ENCODE data around the gene TEX26.
"Not testable (repeated sequence)": the region's sequence is repeated elsewhere in the genome, so short reads cannot be mapped to it uniquely, and the experiment has no call there.

TEX26 gene

GRCh38 chr13:30907121-30907861 is 25.2 kb upstream of the TEX26 start:
- H3K4me3 Mint-ChIP-seq: no peak overlapping the region
- H3K36me3 Mint-ChIP-seq: no peaks in the 10 kb centered on the region

GRCh38 chr13:30908416-30908980 is 24.0 kb upstream of the TEX26 start:
- Mint-ChIP-seq H3K27me3 (peaks cover 42 to 54% of the 10 kb centered on the region in 2 donors), H3K9me3 (no peaks in the 10 kb centered on the region), H3K4me1 (peaks cover 8 to 16% of the 10 kb centered on the region in 2 donors), H3K27ac (no peak overlapping the region), H3K4me3 (no peak overlapping the region), H3K36me3 (no peaks in the 10 kb centered on the region)
- ATAC-seq (replicated peaks) (no peak), DNase-seq (no peak)

More at GRCh38 chr13:30907121-30907861, 25.2 kb upstream of the TEX26 start:
- DNase-seq (no peak), ATAC-seq (replicated peaks) (no peak)
- H3K4me1 Mint-ChIP-seq: peaks cover 8 to 16% of the 10 kb centered on the region in 2 donors
- no peaks in the 10 kb centered on the region for H3K9me3 Mint-ChIP-seq
- no peak overlapping the region for H3K27ac Mint-ChIP-seq
- H3K27me3 Mint-ChIP-seq: peaks cover 46 to 54% of the 10 kb centered on the region in 2 donors

- Mint-ChIP-seq H3K36me3 (no peaks in the 10 kb centered on the region), H3K4me3 (no peak overlapping the region), H3K9me3 (no peaks in the 10 kb centered on the region), H3K27me3 (peaks cover 33 to 43% of the 10 kb centered on the region in 2 donors), H3K27ac (no peak overlapping the region), H3K4me1 (peaks cover 5 to 16% of the 10 kb centered on the region in 2 donors)
- ATAC-seq (replicated peaks): no peak
- DNase-seq: no peak
These were observed 21.8 kb upstream of the TEX26 start for GRCh38 chr13:30910676-30911075.

GRCh38 chr13:30915691-30916541 is 16.5 kb upstream of the TEX26 start:
- H3K4me3 Mint-ChIP-seq: no peak overlapping the region
- no peaks in the 10 kb centered on the region for H3K4me1 Mint-ChIP-seq
- DNase-seq: no peak
- ATAC-seq (replicated peaks): no peak
- H3K9me3 Mint-ChIP-seq: no peaks in the 10 kb centered on the region
- H3K36me3 Mint-ChIP-seq: no peaks in the 10 kb centered on the region
- no peak overlapping the region for H3K27ac Mint-ChIP-seq
- H3K27me3 Mint-ChIP-seq: peaks cover 30 to 34% of the 10 kb centered on the region in 2 donors

GRCh38 chr13:30916991-30917390 is 15.5 kb upstream of the TEX26 start:
- no peak overlapping the region for H3K27ac Mint-ChIP-seq
- no peaks in the 10 kb centered on the region for H3K9me3 Mint-ChIP-seq
- DNase-seq (no peak), ATAC-seq (replicated peaks) (no peak)
- H3K4me3 Mint-ChIP-seq: no peak overlapping the region
- H3K36me3 Mint-ChIP-seq: no peaks in the 10 kb centered on the region
- no peaks in the 10 kb centered on the region for H3K4me1 Mint-ChIP-seq
- peaks cover 25 to 33% of the 10 kb centered on the region in 2 donors for H3K27me3 Mint-ChIP-seq

- DNase-seq (no peak), ATAC-seq (replicated peaks) (no peak)
- Mint-ChIP-seq H3K27me3 (peaks cover 29 to 41% of the 10 kb centered on the region in 2 donors), H3K27ac (no peak overlapping the region), H3K4me3 (no peak overlapping the region), H3K36me3 (no peaks in the 10 kb centered on the region), H3K4me1 (no peaks in the 10 kb centered on the region), H3K9me3 (peaks cover 0 to 4% of the 10 kb centered on the region in 2 donors)
These were observed 13.6 kb upstream of the TEX26 start for GRCh38 chr13:30918662-30919405.

- Mint-ChIP-seq H3K27me3 (peaks cover 23 to 42% of the 10 kb centered on the region in 2 donors), H3K36me3 (no peaks in the 10 kb centered on the region), H3K27ac (no peak overlapping the region), H3K4me1 (no peaks in the 10 kb centered on the region), H3K4me3 (no peak overlapping the region), H3K9me3 (peaks cover 0 to 4% of the 10 kb centered on the region in 2 donors)
- ATAC-seq (replicated peaks) (no peak), DNase-seq (no peak)
These were observed 12.1 kb upstream of the TEX26 start for GRCh38 chr13:30920162-30920909.

GRCh38 chr13:30923418-30923817 is 9.0 kb upstream of the TEX26 start:
- Mint-ChIP-seq H3K36me3 (no peaks in the 10 kb centered on the region), H3K9me3 (peaks cover 0 to 4% of the 10 kb centered on the region in 2 donors), H3K27ac (no peak overlapping the region), H3K4me1 (no peaks in the 10 kb centered on the region), H3K4me3 (no peak overlapping the region), H3K27me3 (peaks cover 18 to 32% of the 10 kb centered on the region in 2 donors)
- no peak for DNase-seq
- no peak for ATAC-seq (replicated peaks)

- Mint-ChIP-seq H3K27ac (no peak overlapping the region), H3K36me3 (no peaks in the 10 kb centered on the region), H3K9me3 (peaks cover 0 to 4% of the 10 kb centered on the region in 2 donors), H3K4me1 (no peaks in the 10 kb centered on the region), H3K27me3 (peaks cover 21 to 44% of the 10 kb centered on the region in 2 donors), H3K4me3 (no peak overlapping the region)
- ATAC-seq (replicated peaks) (no peak), DNase-seq (no peak)
These were observed 7.7 kb upstream of the TEX26 start for GRCh38 chr13:30924721-30925120.

- no peak for ATAC-seq (replicated peaks)
- DNase-seq: no peak
- H3K27me3 Mint-ChIP-seq: peaks cover 24 to 45% of the 10 kb centered on the region in 2 donors
- H3K36me3 Mint-ChIP-seq: no peaks in the 10 kb centered on the region
- H3K4me1 Mint-ChIP-seq: no peaks in the 10 kb centered on the region
- no peak overlapping the region for H3K27ac Mint-ChIP-seq
- peaks cover 0 to 4% of the 10 kb centered on the region in 2 donors for H3K9me3 Mint-ChIP-seq
- no peak overlapping the region for H3K4me3 Mint-ChIP-seq
These were observed 7.0 kb upstream of the TEX26 start for GRCh38 chr13:30925429-30925828.

GRCh38 chr13:30926781-30927180 is 5.7 kb upstream of the TEX26 start:
- no peaks in the 10 kb centered on the region for H3K36me3 Mint-ChIP-seq
- H3K4me3 Mint-ChIP-seq: no peak overlapping the region
- ATAC-seq (replicated peaks): no peak
- no peaks in the 10 kb centered on the region for H3K4me1 Mint-ChIP-seq
- no peak for DNase-seq
- H3K27me3 Mint-ChIP-seq: peaks cover 31 to 50% of the 10 kb centered on the region in 2 donors
- no peak overlapping the region for H3K27ac Mint-ChIP-seq
- H3K9me3 Mint-ChIP-seq: peaks cover 0 to 4% of the 10 kb centered on the region in 2 donors

GRCh38 chr13:30927188-30927587 is 5.3 kb upstream of the TEX26 start:
- H3K9me3 Mint-ChIP-seq, H3K4me1 Mint-ChIP-seq, DNase-seq, H3K27ac Mint-ChIP-seq, H3K36me3 Mint-ChIP-seq, H3K4me3 Mint-ChIP-seq: not testable (repeated sequence)
- peaks cover 34 to 53% of the 10 kb centered on the region in 2 donors for H3K27me3 Mint-ChIP-seq
- peak in 1 of 2 donors; percentile 39 for ATAC-seq (replicated peaks)

GRCh38 chr13:30927595-30927994 is 4.9 kb upstream of the TEX26 start:
- ATAC-seq (replicated peaks) (peak in 1 of 2 donors; percentile 16), DNase-seq (no peak)
- no peak overlapping the region for H3K4me3 Mint-ChIP-seq
- H3K27me3 Mint-ChIP-seq: peaks cover 34 to 57% of the 10 kb centered on the region in 2 donors
- no peak overlapping the region for H3K27ac Mint-ChIP-seq
- H3K9me3 Mint-ChIP-seq: peaks cover 0 to 4% of the 10 kb centered on the region in 2 donors
- no peaks in the 10 kb centered on the region for H3K36me3 Mint-ChIP-seq
- H3K4me1 Mint-ChIP-seq: no peaks in the 10 kb centered on the region
